Sigmoid colon (tissue), 3 donors: ENCODE data around the gene BAD.

Experiments used
- POLR2A ChIP-seq, 2 donors: fragments of 450-650 bp; IDR thresholded peaks; one replicate each; pipeline ENCODE4 v1.6.1; 2016; ENCODE audit warnings: antibody characterized with exemption in 2 of 2, mild to moderate bottlenecking in 2 of 2, moderate library complexity in 2 of 2
- TF ChIP-seq, protein P1 (sequence below), 4 experiments: fragments of 450-650 bp in 3 of 4; fragments of 200-600 bp in 1 of 4; IDR thresholded peaks; one replicate each; pipeline ENCODE4 v1.5.1; 2016 to 2019; ENCODE audit warnings: antibody characterized with exemption in 4 of 4, mild to moderate bottlenecking in 3 of 4, moderate library complexity in 2 of 4

DNA sequence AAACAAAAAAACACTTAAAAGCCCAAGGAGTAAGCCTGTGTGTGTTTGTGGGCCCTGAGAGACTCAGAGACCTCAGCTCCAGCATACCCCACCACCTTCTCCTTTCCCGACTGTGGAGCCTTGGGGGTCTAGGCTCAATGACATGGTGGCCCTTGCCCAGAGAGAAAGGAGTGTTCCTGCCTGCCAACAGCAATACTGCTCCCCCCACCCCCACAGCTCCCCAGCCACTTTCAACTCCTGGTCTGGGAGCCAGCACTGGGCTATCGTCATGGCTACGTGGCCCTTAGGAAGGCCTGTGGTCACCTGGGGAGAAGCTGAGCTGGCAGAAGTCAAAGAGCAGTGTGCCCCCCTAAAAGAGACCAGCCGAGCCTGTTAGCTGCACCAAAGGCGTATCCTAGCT lies 40.4 kb downstream of the BAD start:
- TF ChIP-seq, protein P1, sequence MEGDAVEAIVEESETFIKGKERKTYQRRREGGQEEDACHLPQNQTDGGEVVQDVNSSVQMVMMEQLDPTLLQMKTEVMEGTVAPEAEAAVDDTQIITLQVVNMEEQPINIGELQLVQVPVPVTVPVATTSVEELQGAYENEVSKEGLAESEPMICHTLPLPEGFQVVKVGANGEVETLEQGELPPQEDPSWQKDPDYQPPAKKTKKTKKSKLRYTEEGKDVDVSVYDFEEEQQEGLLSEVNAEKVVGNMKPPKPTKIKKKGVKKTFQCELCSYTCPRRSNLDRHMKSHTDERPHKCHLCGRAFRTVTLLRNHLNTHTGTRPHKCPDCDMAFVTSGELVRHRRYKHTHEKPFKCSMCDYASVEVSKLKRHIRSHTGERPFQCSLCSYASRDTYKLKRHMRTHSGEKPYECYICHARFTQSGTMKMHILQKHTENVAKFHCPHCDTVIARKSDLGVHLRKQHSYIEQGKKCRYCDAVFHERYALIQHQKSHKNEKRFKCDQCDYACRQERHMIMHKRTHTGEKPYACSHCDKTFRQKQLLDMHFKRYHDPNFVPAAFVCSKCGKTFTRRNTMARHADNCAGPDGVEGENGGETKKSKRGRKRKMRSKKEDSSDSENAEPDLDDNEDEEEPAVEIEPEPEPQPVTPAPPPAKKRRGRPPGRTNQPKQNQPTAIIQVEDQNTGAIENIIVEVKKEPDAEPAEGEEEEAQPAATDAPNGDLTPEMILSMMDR (IDR thresholded peaks at IDR 0.05) = no peak
- no peak for TF ChIP-seq POLR2A (IDR thresholded peaks at IDR 0.05)
